ENCODE measurements around the gene SMG6.
A peak's percentile ranks its signal among the peaks of the same experiment; 100 is the strongest.

Gene SMG6

DNA sequence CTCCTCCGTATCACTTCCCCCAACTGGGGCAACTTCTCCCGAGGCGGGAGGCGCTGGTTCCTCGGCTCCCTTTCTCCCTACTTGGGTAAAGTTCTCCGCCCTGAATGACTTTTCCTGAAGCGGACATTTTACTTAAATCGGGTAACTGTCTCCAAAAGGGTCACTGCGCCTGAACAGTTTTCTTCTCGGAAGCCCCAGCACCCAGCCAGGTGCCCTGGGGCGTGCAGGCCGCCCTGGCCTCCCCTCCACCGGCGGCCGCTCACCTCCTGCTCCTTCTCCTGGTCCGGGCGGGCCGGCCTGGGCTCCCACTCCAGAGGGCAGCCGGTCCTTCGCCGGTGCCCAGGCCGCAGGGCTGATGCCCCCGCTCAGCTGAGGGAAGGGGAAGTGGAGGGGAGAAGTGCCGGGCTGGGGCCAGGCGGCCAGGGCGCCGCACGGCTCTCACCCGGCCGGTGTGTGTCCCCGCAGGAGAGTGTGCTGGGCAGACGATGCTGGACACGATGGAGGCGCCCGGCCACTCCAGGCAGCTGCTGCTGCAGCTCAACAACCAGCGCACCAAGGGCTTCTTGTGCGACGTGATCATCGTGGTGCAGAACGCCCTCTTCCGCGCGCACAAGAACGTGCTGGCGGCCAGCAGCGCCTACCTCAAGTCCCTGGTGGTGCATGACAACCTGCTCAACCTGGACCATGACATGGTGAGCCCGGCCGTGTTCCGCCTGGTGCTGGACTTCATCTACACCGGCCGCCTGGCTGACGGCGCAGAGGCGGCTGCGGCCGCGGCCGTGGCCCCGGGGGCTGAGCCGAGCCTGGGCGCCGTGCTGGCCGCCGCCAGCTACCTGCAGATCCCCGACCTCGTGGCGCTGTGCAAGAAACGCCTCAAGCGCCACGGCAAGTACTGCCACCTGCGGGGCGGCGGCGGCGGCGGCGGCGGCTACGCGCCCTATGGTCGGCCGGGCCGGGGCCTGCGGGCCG lies 247.1 kb downstream of the SMG6 start (continued):
- TF ChIP-seq, protein P1, sequence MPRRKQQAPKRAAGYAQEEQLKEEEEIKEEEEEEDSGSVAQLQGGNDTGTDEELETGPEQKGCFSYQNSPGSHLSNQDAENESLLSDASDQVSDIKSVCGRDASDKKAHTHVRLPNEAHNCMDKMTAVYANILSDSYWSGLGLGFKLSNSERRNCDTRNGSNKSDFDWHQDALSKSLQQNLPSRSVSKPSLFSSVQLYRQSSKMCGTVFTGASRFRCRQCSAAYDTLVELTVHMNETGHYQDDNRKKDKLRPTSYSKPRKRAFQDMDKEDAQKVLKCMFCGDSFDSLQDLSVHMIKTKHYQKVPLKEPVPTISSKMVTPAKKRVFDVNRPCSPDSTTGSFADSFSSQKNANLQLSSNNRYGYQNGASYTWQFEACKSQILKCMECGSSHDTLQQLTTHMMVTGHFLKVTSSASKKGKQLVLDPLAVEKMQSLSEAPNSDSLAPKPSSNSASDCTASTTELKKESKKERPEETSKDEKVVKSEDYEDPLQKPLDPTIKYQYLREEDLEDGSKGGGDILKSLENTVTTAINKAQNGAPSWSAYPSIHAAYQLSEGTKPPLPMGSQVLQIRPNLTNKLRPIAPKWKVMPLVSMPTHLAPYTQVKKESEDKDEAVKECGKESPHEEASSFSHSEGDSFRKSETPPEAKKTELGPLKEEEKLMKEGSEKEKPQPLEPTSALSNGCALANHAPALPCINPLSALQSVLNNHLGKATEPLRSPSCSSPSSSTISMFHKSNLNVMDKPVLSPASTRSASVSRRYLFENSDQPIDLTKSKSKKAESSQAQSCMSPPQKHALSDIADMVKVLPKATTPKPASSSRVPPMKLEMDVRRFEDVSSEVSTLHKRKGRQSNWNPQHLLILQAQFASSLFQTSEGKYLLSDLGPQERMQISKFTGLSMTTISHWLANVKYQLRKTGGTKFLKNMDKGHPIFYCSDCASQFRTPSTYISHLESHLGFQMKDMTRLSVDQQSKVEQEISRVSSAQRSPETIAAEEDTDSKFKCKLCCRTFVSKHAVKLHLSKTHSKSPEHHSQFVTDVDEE (CRISPR knock-in tag; IDR thresholded peaks at IDR 0.05), result no peak
- TF ChIP-seq SNAI2 (CRISPR knock-in tag; IDR thresholded peaks at IDR 0.05), result no peak
- no peak for TF ChIP-seq RARB (CRISPR knock-in tag; IDR thresholded peaks at IDR 0.05)

DNA sequence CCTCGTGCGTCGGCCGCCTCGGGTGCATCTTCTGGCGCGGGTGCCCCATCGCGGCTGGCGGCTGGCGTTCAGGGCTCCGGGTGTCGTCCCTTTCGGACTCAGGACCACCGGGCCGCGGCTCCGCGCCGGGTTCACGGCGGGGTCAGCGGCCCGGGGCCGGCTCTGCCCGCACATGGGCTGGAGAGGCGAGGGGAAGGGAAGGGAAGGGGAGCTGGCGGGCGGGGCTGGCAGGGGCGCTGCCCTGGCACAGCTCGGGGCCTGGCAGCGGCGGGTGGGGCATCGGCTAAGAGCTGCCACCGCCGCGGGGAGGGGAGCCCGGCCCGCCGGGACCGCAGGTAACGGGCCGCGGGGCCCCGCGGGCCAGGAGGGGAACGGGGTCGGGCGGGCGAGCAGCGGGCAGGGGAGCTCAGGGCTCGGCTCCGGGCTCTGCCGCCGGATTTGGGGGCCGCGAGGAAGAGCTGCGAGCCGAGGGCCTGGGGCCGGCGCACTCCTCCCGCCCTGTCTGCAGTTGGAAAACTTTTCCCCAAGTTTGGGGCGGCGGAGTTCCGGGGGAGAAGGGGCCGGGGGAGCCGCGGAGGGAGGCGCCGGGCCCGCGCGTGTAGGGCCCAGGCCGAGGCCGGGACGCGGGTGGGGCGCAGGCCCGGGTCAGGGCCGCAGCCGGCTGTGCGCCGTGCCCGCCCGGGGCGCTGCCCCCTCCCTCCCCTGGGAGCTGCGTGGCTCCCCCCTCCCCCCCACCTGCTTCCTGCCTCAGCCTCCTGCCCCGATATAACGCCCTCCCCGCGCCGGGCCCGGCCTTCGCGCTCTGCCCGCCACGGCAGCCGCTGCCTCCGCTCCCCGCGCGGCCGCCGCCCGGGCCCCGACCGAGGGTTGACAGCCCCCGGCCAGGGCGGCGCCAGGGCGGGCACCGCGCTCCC lies 248.0 kb downstream of the SMG6 start:
- TF ChIP-seq RARB (CRISPR knock-in tag; IDR thresholded peaks at IDR 0.05), result no peak
- ATAC-seq, result peak; percentile 6

DNA sequence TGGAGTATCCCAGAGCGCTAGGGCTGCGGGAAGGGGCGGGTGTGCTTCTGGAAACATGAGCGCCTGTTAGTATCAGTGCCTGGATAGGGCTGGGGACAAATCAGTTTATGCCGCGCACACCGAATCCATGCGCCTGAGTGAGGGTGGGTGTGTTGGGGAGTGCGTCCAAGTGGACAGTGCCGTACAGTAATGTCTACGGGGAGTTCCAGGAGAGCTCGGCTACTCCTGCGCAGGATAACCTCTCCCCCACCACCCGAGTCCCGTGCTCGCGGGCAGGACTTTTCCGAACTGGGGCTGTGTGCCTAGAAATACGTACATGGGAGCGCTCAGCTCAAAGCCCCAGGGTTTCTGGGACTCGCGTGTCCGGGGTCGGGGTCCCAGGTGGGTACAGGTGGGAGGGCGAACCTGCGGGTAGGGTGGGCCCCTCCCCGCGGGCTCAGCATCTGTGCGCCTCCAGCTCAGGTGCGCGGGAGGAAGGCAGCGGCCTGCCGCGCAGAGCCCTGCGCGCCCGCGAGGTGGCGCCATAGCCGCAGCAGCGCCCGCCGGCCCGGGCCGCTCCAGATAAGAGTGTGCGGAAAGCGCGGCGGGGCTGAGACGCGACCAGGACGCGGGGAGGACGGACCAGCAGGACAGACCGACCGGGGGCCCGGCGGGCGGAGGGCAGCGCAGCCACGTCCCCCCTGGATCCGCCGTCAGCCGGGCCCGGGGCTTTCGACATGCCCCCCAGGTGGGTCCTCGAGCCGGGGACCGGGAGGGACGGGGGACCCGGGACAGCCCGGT lies 248.9 kb downstream of the SMG6 start, which contains the start of gene HIC1:
Gene HIC1 (plus strand): TSS at position 592 of the 780 bp plus-strand sequence. CDS start 1,588 bp downstream, outside the sequence.
- TF ChIP-seq, protein P1 (CRISPR knock-in tag; IDR thresholded peaks at IDR 0.05), result 0 out of 2 replicates have a peak, but pooled peaks have one; percentile 12
- TF ChIP-seq ZFP3 (CRISPR knock-in tag; IDR thresholded peaks at IDR 0.05), result 0 out of 2 replicates have a peak, but pooled peaks have one; percentile 33
- no peak for TF ChIP-seq ZNF8 (CRISPR knock-in tag; IDR thresholded peaks at IDR 0.05)
- no peak for TF ChIP-seq BACH2 (CRISPR knock-in tag; IDR thresholded peaks at IDR 0.05; ENCODE audit: borderline replicate concordance)
- peak; percentile 84 for ATAC-seq

DNA sequence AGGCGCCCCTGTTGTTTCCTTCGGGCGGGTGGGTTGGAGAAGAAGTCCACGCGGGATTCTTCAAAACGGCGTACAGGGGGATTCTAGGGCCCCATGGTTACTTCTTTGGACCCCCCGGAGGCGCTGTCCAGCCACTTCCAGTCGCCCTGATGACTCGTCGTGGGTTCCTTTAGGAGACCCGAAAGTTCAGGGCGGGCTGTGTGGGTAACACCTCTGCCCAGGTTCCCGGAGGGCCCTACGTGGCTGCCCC lies 249.4 kb downstream of the SMG6 start:
- TF ChIP-seq BACH2 (CRISPR knock-in tag; IDR thresholded peaks at IDR 0.05; ENCODE audit: borderline replicate concordance) (no peak), ZC3H10 (CRISPR knock-in tag; IDR thresholded peaks at IDR 0.05) (no peak), OSR1 (CRISPR knock-in tag; IDR thresholded peaks at IDR 0.05) (no peak), ZFP30 (CRISPR knock-in tag; IDR thresholded peaks at IDR 0.05) (no peak), ZNF70 (CRISPR knock-in tag; IDR thresholded peaks at IDR 0.05) (no peak), ISL1 (CRISPR knock-in tag; IDR thresholded peaks at IDR 0.05) (no peak), ZNF8 (CRISPR knock-in tag; IDR thresholded peaks at IDR 0.05) (no peak), ARNTL (CRISPR knock-in tag; IDR thresholded peaks at IDR 0.05; ENCODE audit: borderline replicate concordance, low read depth) (no peak)
- TF ChIP-seq, protein P2, sequence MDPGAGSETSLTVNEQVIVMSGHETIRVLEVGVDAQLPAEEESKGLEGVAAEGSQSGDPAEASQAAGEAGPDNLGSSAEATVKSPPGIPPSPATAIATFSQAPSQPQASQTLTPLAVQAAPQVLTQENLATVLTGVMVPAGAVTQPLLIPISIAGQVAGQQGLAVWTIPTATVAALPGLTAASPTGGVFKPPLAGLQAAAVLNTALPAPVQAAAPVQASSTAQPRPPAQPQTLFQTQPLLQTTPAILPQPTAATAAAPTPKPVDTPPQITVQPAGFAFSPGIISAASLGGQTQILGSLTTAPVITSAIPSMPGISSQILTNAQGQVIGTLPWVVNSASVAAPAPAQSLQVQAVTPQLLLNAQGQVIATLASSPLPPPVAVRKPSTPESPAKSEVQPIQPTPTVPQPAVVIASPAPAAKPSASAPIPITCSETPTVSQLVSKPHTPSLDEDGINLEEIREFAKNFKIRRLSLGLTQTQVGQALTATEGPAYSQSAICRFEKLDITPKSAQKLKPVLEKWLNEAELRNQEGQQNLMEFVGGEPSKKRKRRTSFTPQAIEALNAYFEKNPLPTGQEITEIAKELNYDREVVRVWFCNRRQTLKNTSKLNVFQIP (CRISPR knock-in tag; IDR thresholded peaks at IDR 0.05; ENCODE audit: borderline replicate concordance, low read depth), result no peak
- TF ChIP-seq, protein P1 (CRISPR knock-in tag; IDR thresholded peaks at IDR 0.05), result no peak
- TF ChIP-seq, protein P3, sequence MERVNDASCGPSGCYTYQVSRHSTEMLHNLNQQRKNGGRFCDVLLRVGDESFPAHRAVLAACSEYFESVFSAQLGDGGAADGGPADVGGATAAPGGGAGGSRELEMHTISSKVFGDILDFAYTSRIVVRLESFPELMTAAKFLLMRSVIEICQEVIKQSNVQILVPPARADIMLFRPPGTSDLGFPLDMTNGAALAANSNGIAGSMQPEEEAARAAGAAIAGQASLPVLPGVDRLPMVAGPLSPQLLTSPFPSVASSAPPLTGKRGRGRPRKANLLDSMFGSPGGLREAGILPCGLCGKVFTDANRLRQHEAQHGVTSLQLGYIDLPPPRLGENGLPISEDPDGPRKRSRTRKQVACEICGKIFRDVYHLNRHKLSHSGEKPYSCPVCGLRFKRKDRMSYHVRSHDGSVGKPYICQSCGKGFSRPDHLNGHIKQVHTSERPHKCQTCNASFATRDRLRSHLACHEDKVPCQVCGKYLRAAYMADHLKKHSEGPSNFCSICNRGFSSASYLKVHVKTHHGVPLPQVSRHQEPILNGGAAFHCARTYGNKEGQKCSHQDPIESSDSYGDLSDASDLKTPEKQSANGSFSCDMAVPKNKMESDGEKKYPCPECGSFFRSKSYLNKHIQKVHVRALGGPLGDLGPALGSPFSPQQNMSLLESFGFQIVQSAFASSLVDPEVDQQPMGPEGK (CRISPR knock-in tag; IDR thresholded peaks at IDR 0.05; ENCODE audit: borderline replicate concordance), result no peak
- ATAC-seq, result no peak
